ENCODE data around the gene UCN3. TPM values are rescaled to one million over a fixed set of nuclear protein-coding genes. Genes with fewer than 3 reads are reported as not detected.

UCN3 gene
- total RNA-seq, 6 experiments from 2014 or later, result not detected

DNA sequence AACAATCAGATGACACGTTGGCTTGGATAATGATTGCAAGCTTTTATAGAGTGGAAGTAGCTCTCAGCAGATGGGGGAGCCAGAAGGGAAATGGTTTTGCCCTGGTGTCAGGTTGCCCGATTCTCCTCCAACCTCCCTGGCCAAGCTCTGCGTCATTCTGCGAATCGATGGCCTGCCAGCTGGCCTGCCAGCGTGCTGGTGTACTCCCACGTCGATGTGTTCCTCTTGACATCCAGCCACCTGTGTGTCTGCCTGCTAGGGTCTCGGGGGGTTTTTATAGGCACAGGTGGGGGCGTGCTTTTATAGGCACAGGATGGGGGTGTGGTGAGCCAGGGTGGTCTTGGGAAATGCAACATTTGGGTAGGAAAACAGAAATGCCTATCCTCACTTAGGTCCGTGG is 52.2 kb downstream of the UCN3 start:
- H3K9me3 Mint-ChIP-seq, result peaks cover 20% of the 10 kb centered on the region
- peaks cover 3% of the 10 kb centered on the region for H3K4me1 Mint-ChIP-seq (ENCODE audit: low read depth)
- TF ChIP-seq, protein P1, sequence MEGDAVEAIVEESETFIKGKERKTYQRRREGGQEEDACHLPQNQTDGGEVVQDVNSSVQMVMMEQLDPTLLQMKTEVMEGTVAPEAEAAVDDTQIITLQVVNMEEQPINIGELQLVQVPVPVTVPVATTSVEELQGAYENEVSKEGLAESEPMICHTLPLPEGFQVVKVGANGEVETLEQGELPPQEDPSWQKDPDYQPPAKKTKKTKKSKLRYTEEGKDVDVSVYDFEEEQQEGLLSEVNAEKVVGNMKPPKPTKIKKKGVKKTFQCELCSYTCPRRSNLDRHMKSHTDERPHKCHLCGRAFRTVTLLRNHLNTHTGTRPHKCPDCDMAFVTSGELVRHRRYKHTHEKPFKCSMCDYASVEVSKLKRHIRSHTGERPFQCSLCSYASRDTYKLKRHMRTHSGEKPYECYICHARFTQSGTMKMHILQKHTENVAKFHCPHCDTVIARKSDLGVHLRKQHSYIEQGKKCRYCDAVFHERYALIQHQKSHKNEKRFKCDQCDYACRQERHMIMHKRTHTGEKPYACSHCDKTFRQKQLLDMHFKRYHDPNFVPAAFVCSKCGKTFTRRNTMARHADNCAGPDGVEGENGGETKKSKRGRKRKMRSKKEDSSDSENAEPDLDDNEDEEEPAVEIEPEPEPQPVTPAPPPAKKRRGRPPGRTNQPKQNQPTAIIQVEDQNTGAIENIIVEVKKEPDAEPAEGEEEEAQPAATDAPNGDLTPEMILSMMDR (IDR thresholded peaks at IDR 0.05), result no peak
- H3K4me3 Mint-ChIP-seq, result no peak overlapping the region
- peaks cover 34% of the 10 kb centered on the region for H3K36me3 Mint-ChIP-seq (ENCODE audit: low read depth)
- DNase-seq, result no peak
- H3K27ac Mint-ChIP-seq, result no peak overlapping the region
- H3K27me3 Mint-ChIP-seq (ENCODE audit: insufficient read depth), result no peaks in the 10 kb centered on the region

DNA sequence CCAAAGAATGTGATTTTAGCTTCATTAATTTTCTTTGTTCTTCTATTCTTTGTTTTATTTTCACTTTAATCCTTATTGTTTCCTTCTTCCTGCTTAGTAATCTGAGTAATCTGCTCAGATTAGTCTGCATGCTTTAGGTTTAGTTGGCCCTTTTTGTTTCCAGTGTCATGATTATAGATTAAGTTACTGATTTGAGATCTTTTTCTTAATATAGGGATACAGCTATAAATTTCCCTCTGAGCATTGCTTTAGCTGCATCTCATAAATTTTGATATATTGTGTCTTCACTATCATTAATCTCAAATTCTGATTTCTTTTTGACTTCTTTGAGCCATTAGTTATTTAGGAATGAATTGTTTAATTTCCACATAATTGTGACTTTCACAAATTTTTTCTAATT is 53.8 kb downstream of the UCN3 start:
- H3K27me3 Mint-ChIP-seq (ENCODE audit: insufficient read depth), result no peaks in the 10 kb centered on the region
- peaks cover 34% of the 10 kb centered on the region for H3K36me3 Mint-ChIP-seq (ENCODE audit: low read depth)
- no peak for DNase-seq
- no peaks in the 10 kb centered on the region for H3K4me1 Mint-ChIP-seq (ENCODE audit: low read depth)
- H3K27ac Mint-ChIP-seq, result no peak overlapping the region
- peaks cover 20% of the 10 kb centered on the region for H3K9me3 Mint-ChIP-seq
- TF ChIP-seq, protein P1 (IDR thresholded peaks at IDR 0.05), result no peak
- no peak overlapping the region for H3K4me3 Mint-ChIP-seq

DNA sequence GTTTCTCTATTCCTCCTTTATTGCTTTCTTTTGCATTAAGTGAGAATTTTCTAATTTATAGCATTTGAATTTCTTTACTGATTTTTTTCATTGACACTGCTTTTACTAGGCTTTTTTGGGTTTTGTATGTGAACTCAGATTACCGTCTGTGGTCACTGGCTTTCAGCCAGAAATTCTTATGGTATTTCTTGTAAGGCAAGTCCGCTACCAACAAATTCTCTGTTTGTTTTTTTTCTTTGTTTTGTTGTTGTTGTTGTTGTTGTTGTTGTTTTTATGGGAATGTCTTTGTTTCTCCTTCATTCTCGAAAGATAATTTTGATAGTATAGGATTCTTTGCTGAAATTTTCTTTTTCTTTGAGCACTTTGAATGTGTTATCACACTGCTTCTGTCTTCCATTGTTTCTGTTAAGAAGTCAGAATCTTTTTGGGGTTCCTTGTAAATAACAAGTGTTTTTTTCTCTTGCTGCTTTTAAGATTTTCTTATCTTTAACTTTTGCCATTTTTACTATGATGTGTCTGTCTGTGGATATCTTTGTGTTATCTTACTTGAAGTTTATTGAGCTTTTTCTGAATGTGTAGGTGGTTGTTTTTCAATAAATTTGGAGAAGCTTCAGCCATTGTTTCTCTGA is 54.8 kb downstream of the UCN3 start:
- Mint-ChIP-seq H3K27me3 (ENCODE audit: insufficient read depth) (no peaks in the 10 kb centered on the region), H3K4me3 (no peak overlapping the region), H3K9me3 (peaks cover 20% of the 10 kb centered on the region), H3K27ac (no peak overlapping the region), H3K36me3 (ENCODE audit: low read depth) (peaks cover 34% of the 10 kb centered on the region), H3K4me1 (ENCODE audit: low read depth) (peaks cover 1% of the 10 kb centered on the region)
- no peak for DNase-seq
- TF ChIP-seq, protein P1 (IDR thresholded peaks at IDR 0.05), result no peak

DNA sequence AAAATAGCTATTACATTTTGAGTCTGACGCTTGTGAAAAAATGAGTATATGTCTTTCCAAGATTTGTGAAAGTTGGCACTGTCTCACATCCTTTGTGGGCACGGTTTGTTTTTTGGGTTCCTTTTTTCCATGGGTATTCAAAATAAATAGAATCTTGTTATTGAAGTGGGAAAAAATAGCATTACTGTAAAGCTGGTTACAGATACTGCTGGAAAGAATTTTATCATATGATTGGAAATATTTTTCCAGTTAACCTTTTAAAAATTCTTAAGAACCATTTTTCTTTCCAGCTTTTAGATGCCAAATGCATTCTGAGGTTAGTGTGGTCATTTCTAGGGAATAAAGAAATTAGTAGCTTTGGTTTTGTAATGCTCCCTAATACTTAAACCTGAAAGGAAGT is 59.0 kb downstream of the UCN3 start:
- TF ChIP-seq, protein P1 (IDR thresholded peaks at IDR 0.05), result no peak
- H3K9me3 Mint-ChIP-seq, result peaks cover 11% of the 10 kb centered on the region
- DNase-seq, result no peak
- no peak overlapping the region for H3K27ac Mint-ChIP-seq
- H3K4me1 Mint-ChIP-seq (ENCODE audit: low read depth), result peaks cover 24% of the 10 kb centered on the region
- H3K27me3 Mint-ChIP-seq (ENCODE audit: insufficient read depth), result peaks cover 2% of the 10 kb centered on the region; the same call in 1 of the 2 replicates
- H3K36me3 Mint-ChIP-seq (ENCODE audit: low read depth), result peaks cover 16% of the 10 kb centered on the region
- no peak overlapping the region for H3K4me3 Mint-ChIP-seq

Other genes with a start within 250 kb of the UCN3 start
- not detected for gene AKR1C8, start 179.8 kb upstream of the UCN3 start, total RNA-seq (2021; fragmentation: NEBNext Ultra II Directional; extraction: Animal tissue kit (Norgen Biotek cat#: 25700))
- not detected for gene AKR1C4, start 168.1 kb upstream of the UCN3 start, total RNA-seq (2021; fragmentation: NEBNext Ultra II Directional; extraction: Animal tissue kit (Norgen Biotek cat#: 25700))
- gene TUBAL3, start 39.9 kb downstream of the UCN3 start, total RNA-seq (2021; fragmentation: NEBNext Ultra II Directional; extraction: Animal tissue kit (Norgen Biotek cat#: 25700)), result not detected
- 10 to 100 TPM; 65.1 to 92.9 (median 86.6) TPM for gene NET1, start 47.6 kb downstream of the UCN3 start, total RNA-seq (2021; fragmentation: NEBNext Ultra II Directional; extraction: Animal tissue kit (Norgen Biotek cat#: 25700))
- not detected for gene CALML5, start 134.6 kb downstream of the UCN3 start, total RNA-seq (2021; fragmentation: NEBNext Ultra II Directional; extraction: Animal tissue kit (Norgen Biotek cat#: 25700))
- gene CALML3, start 160.0 kb downstream of the UCN3 start, total RNA-seq (2021; fragmentation: NEBNext Ultra II Directional; extraction: Animal tissue kit (Norgen Biotek cat#: 25700)), result not detected